SU-DHL-6 (cell line): Measurements from ENCODE around the gene TRIM9.

Experiments used
- CTCF ChIP-seq: fragments of 200-600 bp; sonication (generic); IDR thresholded peaks from one replicate; pipeline ENCODE4 v1.5.1; 2017; ENCODE audit warnings: antibody characterized with exemption, mild to moderate bottlenecking, low read length, moderate library complexity; ENCODE audit not compliant: insufficient read depth, poor library complexity, severe bottlenecking
- EZH2phosphoT487 ChIP-seq: fragments of 200-600 bp; sonication (generic), shearing (Covaris generic); conservative IDR thresholded peaks from 2 replicates; pipeline ENCODE4 v1.6.1; 2018; ENCODE audit warnings: mild to moderate bottlenecking, antibody characterized with exemption, low read length, moderate library complexity, mixed read lengths

- TF ChIP-seq CTCF (no peak), EZH2phosphoT487 (no peak)
These were observed 10.4 kb downstream of the TRIM9 start for GRCh38 chr14:51084507-51084906.
